Measurements from ENCODE around the gene DPP6.

DNA sequence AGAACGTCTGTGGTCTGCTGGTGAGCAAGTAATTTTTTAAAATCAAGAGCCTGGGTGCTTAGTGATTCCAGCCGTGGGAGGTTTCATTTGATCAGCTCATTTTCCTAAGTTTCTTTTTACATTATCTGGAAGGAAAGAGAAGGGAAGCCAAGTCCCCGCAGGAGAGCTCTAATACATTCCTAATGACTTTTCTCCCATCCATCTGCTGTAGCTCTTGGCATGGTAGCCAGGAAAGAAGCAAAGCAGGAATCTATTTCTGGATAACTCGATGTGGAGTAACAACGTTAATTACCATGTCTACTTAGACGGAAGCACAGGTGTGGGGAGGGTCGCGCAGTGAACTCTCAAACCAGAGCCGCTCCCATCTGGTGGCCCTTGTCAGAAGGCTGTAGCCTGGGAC is 828.8 kb downstream of the DPP6 start:
- TF ChIP-seq SRF (CRISPR knock-in tag; IDR thresholded peaks at IDR 0.05) (no peak), TCF7L2 (IDR thresholded peaks at IDR 0.05; ENCODE audit: low read depth, low read length) (no peak), TAF1 (IDR thresholded peaks at IDR 0.05; ENCODE audit: control insufficient read depth, extremely low read depth, insufficient read depth, low read length, severe bottlenecking) (no peak), HMG20A (CRISPR knock-in tag; conservative IDR thresholded peaks at IDR 0.05) (no peak), POLR2AphosphoS2 (IDR thresholded peaks at IDR 0.05; ENCODE audit: low read length) (no peak), ZZZ3 (IDR thresholded peaks at IDR 0.05) (no peak), ZKSCAN3 (CRISPR knock-in tag; IDR thresholded peaks at IDR 0.05) (no peak), NFYB (IDR thresholded peaks at IDR 0.05; ENCODE audit: extremely low read depth, insufficient read length) (no peak), FOXP1 (CRISPR knock-in tag; IDR thresholded peaks at IDR 0.05) (no peak), HDAC2 (IDR thresholded peaks at IDR 0.05) (no peak), POLR2A (conservative IDR thresholded peaks at IDR 0.05) (no peak)
- TF ChIP-seq, protein P1, sequence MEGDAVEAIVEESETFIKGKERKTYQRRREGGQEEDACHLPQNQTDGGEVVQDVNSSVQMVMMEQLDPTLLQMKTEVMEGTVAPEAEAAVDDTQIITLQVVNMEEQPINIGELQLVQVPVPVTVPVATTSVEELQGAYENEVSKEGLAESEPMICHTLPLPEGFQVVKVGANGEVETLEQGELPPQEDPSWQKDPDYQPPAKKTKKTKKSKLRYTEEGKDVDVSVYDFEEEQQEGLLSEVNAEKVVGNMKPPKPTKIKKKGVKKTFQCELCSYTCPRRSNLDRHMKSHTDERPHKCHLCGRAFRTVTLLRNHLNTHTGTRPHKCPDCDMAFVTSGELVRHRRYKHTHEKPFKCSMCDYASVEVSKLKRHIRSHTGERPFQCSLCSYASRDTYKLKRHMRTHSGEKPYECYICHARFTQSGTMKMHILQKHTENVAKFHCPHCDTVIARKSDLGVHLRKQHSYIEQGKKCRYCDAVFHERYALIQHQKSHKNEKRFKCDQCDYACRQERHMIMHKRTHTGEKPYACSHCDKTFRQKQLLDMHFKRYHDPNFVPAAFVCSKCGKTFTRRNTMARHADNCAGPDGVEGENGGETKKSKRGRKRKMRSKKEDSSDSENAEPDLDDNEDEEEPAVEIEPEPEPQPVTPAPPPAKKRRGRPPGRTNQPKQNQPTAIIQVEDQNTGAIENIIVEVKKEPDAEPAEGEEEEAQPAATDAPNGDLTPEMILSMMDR (IDR thresholded peaks at IDR 0.05 in 2 of 3, conservative IDR thresholded peaks at IDR 0.05 in 1 of 3; ENCODE audit: insufficient read depth in 2 of 3, low read depth in 1 of 3, low read length in 3 of 3): no peak
